Stimulated activated CD4-positive, alpha-beta T cell treated with anti-CD3 and anti-CD28 coated beads, Interleukin-4, amount 100 ng/mL, for 24 hours (primary cell): ENCODE results near the gene SCP2.
"Not testable (repeated sequence)": the region's sequence is repeated elsewhere in the genome, so short reads cannot be mapped to it uniquely, and the experiment has no call there.

Experiments used
- DNase-seq: peaks from one replicate; pipeline ENCODE4 v3.0.0-alpha.2; 2020

SCP2 gene

GRCh38 chr1:52917156-52917555, 9.9 kb upstream of the SCP2 start:
- DNase-seq = no peak

DNA sequence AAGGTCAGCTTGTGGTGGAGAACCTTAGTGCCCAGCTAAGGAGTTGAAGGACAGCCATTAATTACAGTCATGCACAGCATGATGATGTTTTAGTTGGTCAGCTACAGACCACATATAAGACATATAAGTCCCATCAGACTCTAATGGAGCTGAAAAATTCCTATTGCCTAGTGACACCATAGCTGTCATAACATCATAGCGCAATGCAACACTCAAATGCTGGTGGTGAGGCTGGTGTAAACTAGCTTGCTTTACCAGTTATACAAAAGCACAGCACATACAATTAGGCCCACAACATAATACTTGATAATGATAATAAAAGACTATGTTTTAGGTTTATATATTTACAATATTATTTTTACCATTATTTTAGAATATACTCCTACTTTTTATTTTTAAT, 9.5 kb upstream of the SCP2 start:
- DNase-seq = no peak

DNA sequence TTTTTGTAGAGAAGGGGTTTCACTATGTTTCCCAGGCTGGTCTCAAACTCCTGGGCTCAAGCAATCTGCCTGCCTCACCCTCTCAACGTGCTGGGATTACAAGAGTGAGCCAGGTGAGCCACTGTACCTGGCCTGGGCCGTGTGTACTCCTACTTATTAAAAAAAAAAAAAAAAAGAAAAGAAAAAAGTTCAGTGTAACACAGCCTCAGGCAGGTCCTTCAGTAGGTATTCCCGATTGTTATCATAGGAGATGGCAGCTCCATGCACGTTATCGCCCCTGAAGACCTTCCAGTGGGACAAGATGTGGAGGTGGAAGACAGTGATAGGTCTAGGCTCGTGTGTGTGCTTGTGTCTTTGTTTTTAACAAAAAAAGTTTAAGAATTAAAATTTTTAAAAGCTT, 8.9 kb upstream of the SCP2 start:
- no peak for DNase-seq

- no peak for DNase-seq
These were observed 7.9 kb upstream of the SCP2 start for GRCh38 chr1:52919051-52919722.

GRCh38 chr1:52919723-52920483, 7.2 kb upstream of the SCP2 start:
- DNase-seq = no peak

- DNase-seq = no peak
These were observed 6.2 kb upstream of the SCP2 start for GRCh38 chr1:52920791-52921291.

DNA sequence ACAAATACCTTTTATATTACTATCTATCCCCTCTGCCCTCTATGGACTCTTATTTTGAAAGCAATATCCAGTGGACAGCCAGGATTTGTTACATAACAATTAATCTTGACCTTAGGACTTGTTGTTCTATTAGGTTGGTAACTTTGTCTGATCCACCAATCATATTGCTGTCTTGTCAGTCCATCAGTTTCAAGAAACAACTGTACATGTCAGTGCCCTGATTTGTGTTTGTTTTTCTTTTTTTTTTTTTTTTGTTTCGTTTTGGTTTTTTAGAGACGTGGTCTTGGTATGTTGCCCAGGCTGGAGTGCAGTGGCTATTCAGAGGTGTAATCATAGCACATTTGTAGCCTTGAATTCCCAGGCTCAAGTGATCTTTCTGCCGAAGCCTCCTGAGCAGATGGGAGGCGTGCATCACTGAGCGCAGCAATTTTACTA, 1.5 kb upstream of the SCP2 start:
- no peak for DNase-seq

- no peak for DNase-seq
These were observed 238 bp upstream of the SCP2 start for GRCh38 chr1:52926864-52927211.

DNA sequence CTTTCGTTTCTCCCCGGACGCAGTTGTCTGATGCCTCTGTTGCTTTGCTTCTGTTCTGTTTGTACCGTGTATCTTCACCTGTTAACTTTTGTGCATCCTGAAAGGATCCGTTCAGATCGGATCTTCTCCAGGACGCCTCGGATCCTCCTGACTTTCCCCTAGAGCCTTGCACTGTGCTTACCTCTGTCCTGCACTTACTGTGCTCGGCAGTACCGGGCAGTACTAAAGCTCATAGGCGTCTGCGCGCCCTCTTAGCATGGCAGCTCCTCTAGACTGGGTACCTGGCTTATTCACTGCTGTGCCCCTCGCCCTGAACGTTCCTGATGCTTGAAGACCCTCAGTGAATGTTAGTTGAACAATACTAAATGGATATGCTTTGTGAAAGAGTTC, 934 bp downstream of the SCP2 start:
- no peak for DNase-seq

DNA sequence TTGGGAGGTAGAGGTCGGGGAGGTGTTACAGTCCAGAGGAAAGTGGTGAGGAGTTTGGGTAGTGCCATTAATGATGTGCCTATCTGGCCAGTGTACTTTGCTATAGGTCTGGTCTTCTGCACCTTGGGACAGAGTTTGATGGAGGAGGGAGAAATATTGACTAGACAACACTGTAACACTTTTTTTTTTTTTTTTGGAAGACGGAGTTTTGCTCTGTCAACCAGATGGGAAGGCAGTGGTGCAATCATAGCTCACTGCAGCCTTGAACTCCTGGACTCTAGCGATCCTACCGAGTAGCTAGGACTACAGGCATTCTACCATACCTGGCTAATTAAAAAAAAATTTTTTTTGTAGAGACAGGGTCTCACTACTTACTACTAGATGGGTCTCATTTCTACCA, 1.9 kb downstream of the SCP2 start:
- DNase-seq = no peak

DNA sequence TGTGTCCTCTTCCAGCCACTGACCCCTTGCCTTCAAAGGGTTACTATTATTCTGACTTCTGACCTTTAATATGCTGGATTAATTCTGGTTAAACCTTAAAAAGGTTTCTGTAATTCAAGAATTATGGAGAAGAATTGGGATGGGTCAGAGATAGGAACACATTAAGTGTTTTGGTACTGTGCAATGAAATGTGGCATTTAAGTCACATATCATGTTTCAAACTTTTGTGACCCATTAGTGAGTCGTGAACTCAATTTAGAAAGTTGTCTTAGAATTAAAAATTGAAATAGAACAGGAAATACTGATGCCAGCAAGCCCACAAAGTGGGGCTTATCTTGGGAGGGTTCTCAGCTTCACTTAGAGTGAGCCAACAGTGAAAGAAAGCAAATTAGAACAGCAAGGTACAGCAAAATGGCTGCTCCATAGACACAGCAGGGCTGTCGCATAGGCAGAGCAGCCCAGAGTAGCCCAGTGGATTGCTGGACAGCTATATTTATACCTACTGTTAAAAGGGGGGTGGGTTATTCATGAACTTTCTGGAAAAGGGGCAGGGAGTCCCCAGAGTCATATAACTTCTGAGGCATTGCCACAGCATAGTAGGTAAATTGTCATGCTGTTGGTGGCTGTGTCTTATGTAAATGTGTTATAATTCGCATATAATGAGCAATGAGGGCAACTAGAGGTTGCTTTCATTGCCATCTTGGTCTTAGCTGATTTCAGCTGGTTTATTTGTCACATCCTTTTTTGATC, 10.5 kb downstream of the SCP2 start:
- DNase-seq = no peak

DNA sequence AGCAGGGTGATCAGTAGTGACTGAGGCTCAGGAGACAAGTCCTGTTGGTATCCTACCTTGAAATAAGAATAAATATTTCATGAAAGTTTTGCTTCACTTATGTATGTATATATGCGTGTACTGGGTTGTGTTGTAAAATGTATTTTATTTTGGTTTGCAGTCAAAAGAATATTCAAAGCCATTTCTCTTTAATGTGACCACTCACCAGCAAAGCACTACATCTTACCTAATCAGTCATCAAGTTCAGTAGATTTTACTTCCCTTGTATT, 11.0 kb downstream of the SCP2 start:
- no peak for DNase-seq

DNA sequence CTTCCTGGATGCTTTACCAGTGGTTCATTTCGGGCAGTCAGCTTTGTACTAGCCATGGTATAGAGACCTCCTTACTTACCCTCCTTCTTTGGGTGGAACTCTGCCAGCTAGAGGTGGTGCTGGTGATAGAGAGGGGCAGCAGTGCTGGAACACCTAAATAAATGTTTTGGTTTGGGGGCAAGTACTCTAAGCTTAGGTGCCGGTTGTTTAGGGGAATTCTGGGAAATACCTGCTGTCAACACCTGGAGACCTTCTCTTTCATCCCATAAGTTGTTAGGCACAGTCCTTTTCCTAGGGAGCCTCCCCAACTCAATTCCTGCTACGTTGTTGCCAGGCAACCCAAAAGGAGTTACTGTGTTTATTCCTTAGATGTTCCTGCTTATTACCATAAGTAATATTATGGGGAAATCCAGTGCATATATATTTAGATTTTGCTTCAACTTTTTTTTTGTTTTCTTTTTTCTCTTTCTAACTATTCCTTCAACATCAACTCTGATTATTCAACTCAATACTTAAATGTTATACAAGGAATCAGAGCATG, 16.9 kb downstream of the SCP2 start:
- no peak for DNase-seq

- no peak for DNase-seq
These were observed 17.5 kb downstream of the SCP2 start for GRCh38 chr1:52944566-52944965.

GRCh38 chr1:52947490-52947889, 20.4 kb downstream of the SCP2 start:
- DNase-seq = no peak

DNA sequence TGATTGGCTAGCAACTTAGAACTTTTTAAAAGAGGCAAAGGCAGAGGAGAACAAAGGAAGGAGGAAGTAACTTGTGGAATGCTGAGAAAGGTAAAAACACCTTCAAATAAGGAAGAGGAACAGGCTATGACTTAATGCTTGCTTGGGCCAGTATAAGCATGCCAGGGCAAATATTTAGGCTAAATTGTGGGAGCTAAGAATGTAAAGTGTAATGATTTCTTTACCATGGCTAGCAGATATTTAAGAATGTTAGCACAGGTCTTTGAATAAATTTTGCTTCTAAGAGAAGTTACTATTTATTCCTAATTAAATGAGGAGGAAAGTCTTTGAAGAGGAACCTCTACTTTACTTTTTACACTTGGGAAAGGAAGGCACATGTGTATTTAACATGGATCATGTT, 22.5 kb downstream of the SCP2 start:
- DNase-seq = not testable (repeated sequence)

DNA sequence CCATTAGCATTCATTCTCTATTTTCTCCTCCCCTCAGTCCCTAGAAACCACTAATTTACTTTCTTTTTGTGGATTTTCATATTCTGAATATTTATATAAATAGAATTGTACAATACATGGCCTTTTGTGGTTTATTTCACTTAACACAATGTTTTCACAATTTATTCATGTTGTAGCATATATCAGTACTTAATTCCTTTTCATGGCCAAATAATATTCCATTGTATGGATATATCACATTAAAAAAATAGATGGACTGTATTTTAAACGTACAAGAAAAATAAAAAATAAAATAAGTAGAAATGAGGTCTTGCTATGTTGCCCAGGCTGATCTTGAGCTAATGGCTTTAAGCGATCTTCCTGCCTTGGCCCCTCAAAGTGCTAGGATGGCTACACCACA, 25.0 kb downstream of the SCP2 start:
- DNase-seq = no peak

GRCh38 chr1:52955129-52955970, 28.3 kb downstream of the SCP2 start:
- no peak for DNase-seq

- DNase-seq = no peak
These were observed 36.0 kb downstream of the SCP2 start for GRCh38 chr1:52963101-52963500.

GRCh38 chr1:52967666-52968065, 40.6 kb downstream of the SCP2 start:
- no peak for DNase-seq

- not testable (repeated sequence) for DNase-seq
These were observed 42.2 kb downstream of the SCP2 start for GRCh38 chr1:52969234-52969633.

GRCh38 chr1:52970149-52970548, 43.1 kb downstream of the SCP2 start:
- no peak for DNase-seq

- DNase-seq = no peak
These were observed 46.8 kb downstream of the SCP2 start for GRCh38 chr1:52973841-52974240.
